ENCODE measurements around the gene FBXO39. TPM values are rescaled to one million over a fixed set of nuclear protein-coding genes. Genes with fewer than 3 reads are reported as not detected.
A peak's percentile ranks its signal among the peaks of the same experiment; 100 is the strongest.

FBXO39 gene
- total and polyA plus RNA-seq, 2 donors (not counting 3 experiments of a cell fraction or from before 2014, with no cell fraction given) = 0.20 to 3.1 TPM

- peak; percentile 74 for DNase-seq (ENCODE audit: low read depth, low spot score)
- H3K9me1 ChIP-seq (replicated peaks; ENCODE audit: control insufficient read depth, extremely low read depth, insufficient read depth, low read length) = no peaks in the 10 kb centered on the region
- peak overlapping the region; percentile 95 for H2AFZ ChIP-seq (ENCODE audit: low read depth, low read length)
- no peaks in the 10 kb centered on the region for H4K20me1 ChIP-seq (replicated peaks; ENCODE audit: control insufficient read depth, extremely low read depth, insufficient read depth, low read length)
- intact Hi-C loops (cut with micrococcal nuclease) = loop anchor here (1.0 to 2.0 kb wide), 4 partner anchors 33 to 269 kb away; partner anchors contain the start of genes BCL6B, C17orf100, MED31 and RNASEK
- H3K9ac ChIP-seq (replicated peaks; ENCODE audit: extremely low read depth, insufficient read depth, low read length) = peak overlapping the region; percentile 77
- FAIRE-seq = no peak
- no peaks in the 10 kb centered on the region for H3K36me3 ChIP-seq (ENCODE audit: control insufficient read depth in 2 of 2, extremely low read depth in 1 of 2, insufficient read depth in 2 of 2, low read length in 2 of 2)
- CTCF ChIA-PET = interaction anchor here (5.8 kb wide), 1 partner anchor 89 kb away, joined by 81 read pairs; no protein-coding TSS in a partner anchor
- no peaks in the 10 kb centered on the region for H3K27me3 ChIP-seq (ENCODE audit: control insufficient read depth in 2 of 2, insufficient read depth in 2 of 2, low read length in 2 of 2)
- peak overlapping the region; percentile 96 for H3K27ac ChIP-seq (ENCODE audit: insufficient read depth, low read depth, low read length)
- no peak for TF ChIP-seq EZH2 (IDR thresholded peaks at IDR 0.05; ENCODE audit: borderline replicate concordance, low read depth, low read length, severe bottlenecking)
- TF ChIP-seq FOS (IDR thresholded peaks at IDR 0.05; ENCODE audit: borderline replicate concordance, insufficient read depth, low read length) = no peak
- TF ChIP-seq GATA2 (IDR thresholded peaks at IDR 0.05; ENCODE audit: insufficient read depth, insufficient read length, low read depth, low read length) = no peak
- TF ChIP-seq CTCF (IDR thresholded peaks at IDR 0.05; ENCODE audit: extremely low read depth in 1 of 2, insufficient read depth in 1 of 2, low read depth in 1 of 2, low read length in 2 of 2) = no peak
- no peak for TF ChIP-seq MAX (IDR thresholded peaks at IDR 0.05; ENCODE audit: insufficient read depth, insufficient read length)
- no peak for TF ChIP-seq POLR2AphosphoS5 (IDR thresholded peaks at IDR 0.05; ENCODE audit: insufficient read depth, low read depth, low read length)
- no peak for TF ChIP-seq POLR2A (IDR thresholded peaks at IDR 0.05; ENCODE audit: low read depth, low read length)
- TF ChIP-seq MYC (IDR thresholded peaks at IDR 0.05; ENCODE audit: low read depth, low read length) = no peak
- no peak for TF ChIP-seq JUN (IDR thresholded peaks at IDR 0.05; ENCODE audit: borderline replicate concordance, insufficient read depth, insufficient read length, low read depth)
- dilution Hi-C loops (cut with MboI; ENCODE audit: extremely low pct_ligation_motif_present, low sequenced_read_pairs) = no loop called here
- peak overlapping the region in 1 of 3 experiments; percentile 13 for H3K4me3 ChIP-seq (replicated peaks in 1 of 3; ENCODE audit: insufficient read depth in 1 of 3, low read depth in 1 of 3, low read length in 3 of 3)
- POLR2A ChIA-PET = no interaction called here
- H3K79me2 ChIP-seq (ENCODE audit: control insufficient read depth, insufficient read depth, low read length) = no peaks in the 10 kb centered on the region
- peak overlapping the region; percentile 65 for H3K4me2 ChIP-seq (ENCODE audit: insufficient read depth, low read length)
- H3K4me1 ChIP-seq (ENCODE audit: control insufficient read depth, extremely low read depth, insufficient read depth, low read length) = peaks cover 36% of the 10 kb centered on the region
- BruUV-seq (replicated peaks) = no TSS peak
- H3K9me3 ChIP-seq (replicated peaks; ENCODE audit: control insufficient read depth, insufficient read depth, low read length) = no peaks in the 10 kb centered on the region
These were observed 22.5 kb upstream of the FBXO39 start for GRCh38 chr17:6753546-6753945.

Measured in endothelial cell of umbilical vein (primary cell).